Panc1 (cell line): ENCODE measurements around the gene ADD2. TPM values are rescaled to one million over a fixed set of nuclear protein-coding genes. Genes with fewer than 3 reads are reported as not detected.

Source experiments
- ATAC-seq: fragments of 200-7000 bp; cut with Tn5 transposase; 2 replicates; pipeline ENCODE4 v1.9.1; 2020; ENCODE audit warnings: mild to moderate bottlenecking, moderate library complexity
- BruUV-seq: library from RNA; stranded (reverse); fragments of 400-500 nt; replicated peaks from 2 replicates; lab custom pipeline; 2021; lab: Mats Ljungman, UMichigan
- CTCF ChIA-PET: fragments of 300-600 bp; sonication (Branson Sonifier 250); formaldehyde crosslinking; loops from one replicate; lab custom pipeline; 2022; ENCODE audit warnings: antibody characterized with exemption; lab: Charles Lee
- POLR2A ChIA-PET: fragments of 300-600 bp; sonication (Branson Sonifier 250); formaldehyde crosslinking; loops from one replicate; lab custom pipeline; 2022; ENCODE audit warnings: antibody characterized with exemption; lab: Charles Lee
- DNase-seq: peaks from one replicate; pipeline ENCODE4 v3.0.0-alpha.2; 2010; ENCODE audit warnings: low read depth, low spot score
- H3K27ac ChIP-seq: 2 replicates; pipeline ENCODE4 v1.5.1; 2011; ENCODE audit warnings: mild to moderate bottlenecking, low read length, inconsistent platforms
- H3K27me3 ChIP-seq: fragments of 200-500 bp; sonication (Bioruptor generic); 2 replicates; pipeline ENCODE4 v1.6.0; 2014; ENCODE audit warnings: low read length, inconsistent platforms; ENCODE audit not compliant: control insufficient read depth, insufficient read depth
- H3K36me3 ChIP-seq: fragments of 200-500 bp; sonication (Bioruptor generic); 2 replicates; pipeline ENCODE4 v1.5.1; 2014; ENCODE audit warnings: inconsistent platforms, mild to moderate bottlenecking, low read length, moderate library complexity; ENCODE audit not compliant: control insufficient read depth, insufficient read depth
- H3K4me1 ChIP-seq: 2 replicates; pipeline ENCODE4 v1.5.1; 2011; ENCODE audit warnings: inconsistent platforms, mild to moderate bottlenecking, low read length, moderate library complexity; ENCODE audit not compliant: control insufficient read depth, insufficient read depth
- H3K4me3 ChIP-seq, 2 experiments: 2 replicates each; pipeline ENCODE4 v1.5.1; 2011 to 2012; ENCODE audit warnings: low read depth in 2 of 2, low read length in 2 of 2, mild to moderate bottlenecking in 2 of 2, inconsistent platforms in 1 of 2, moderate library complexity in 1 of 2
- H3K9me3 ChIP-seq: fragments of 200-500 bp; sonication (Bioruptor generic); 2 replicates; pipeline ENCODE4 v1.5.1; 2014; ENCODE audit warnings: low read depth, mild to moderate bottlenecking, inconsistent platforms, low read length, moderate library complexity; ENCODE audit not compliant: control insufficient read depth, insufficient read depth
- POLR2AphosphoS5 ChIP-seq: IDR thresholded peaks from 2 replicates; pipeline ENCODE4 v1.6.1; 2012; ENCODE audit warnings: mild to moderate bottlenecking, low read depth, low read length, moderate library complexity
- SIN3A ChIP-seq: IDR thresholded peaks from 2 replicates; pipeline ENCODE4 v1.6.1; 2012; ENCODE audit warnings: low read depth, mild to moderate bottlenecking, low read length, moderate library complexity, borderline replicate concordance; ENCODE audit not compliant: insufficient read depth
- TCF7L2 ChIP-seq: IDR thresholded peaks from 2 replicates; pipeline ENCODE4 v1.6.1; 2011; ENCODE audit warnings: mild to moderate bottlenecking, low read depth, low read length, inconsistent platforms
- in situ Hi-C: cut with HindIII; loops from 2 replicates; pipeline ENCODE4 v1.10.0; 2016; ENCODE audit warnings: low sequenced_read_pairs, low pct_unique_long_range_greater_than_20kb
- intact Hi-C: fragments of 100-400 bp; cut with micrococcal nuclease; formaldehyde crosslinking; loops from one replicate; pipeline ENCODE4 v1.10.0; 2022; ENCODE audit not compliant: unreplicated experiment
- total RNA-seq: library from RNA; stranded (reverse); gene quantifications from one replicate; pipeline ENCODE4 v1.2.1, GENCODE V29; 2021; ENCODE audit not compliant: unreplicated experiment
- TF ChIP-seq, protein P1 (sequence below): fragments of 450-650 bp; IDR thresholded peaks from 2 replicates; pipeline ENCODE4 v1.5.1; 2017; ENCODE audit warnings: mild to moderate bottlenecking
- TF ChIP-seq, protein P2 (sequence below), 2 experiments: IDR thresholded peaks; 2 replicates each; pipeline ENCODE4 v1.6.1; 2011 to 2012; ENCODE audit warnings: low read depth in 2 of 2, control low read depth in 1 of 2, low read length in 1 of 2, mild to moderate bottlenecking in 1 of 2, moderate library complexity in 1 of 2; ENCODE audit not compliant: insufficient read depth in 1 of 2

The ADD2 gene
- total RNA-seq, 1 experiment from 2014 or later: 0.26 TPM

DNA sequence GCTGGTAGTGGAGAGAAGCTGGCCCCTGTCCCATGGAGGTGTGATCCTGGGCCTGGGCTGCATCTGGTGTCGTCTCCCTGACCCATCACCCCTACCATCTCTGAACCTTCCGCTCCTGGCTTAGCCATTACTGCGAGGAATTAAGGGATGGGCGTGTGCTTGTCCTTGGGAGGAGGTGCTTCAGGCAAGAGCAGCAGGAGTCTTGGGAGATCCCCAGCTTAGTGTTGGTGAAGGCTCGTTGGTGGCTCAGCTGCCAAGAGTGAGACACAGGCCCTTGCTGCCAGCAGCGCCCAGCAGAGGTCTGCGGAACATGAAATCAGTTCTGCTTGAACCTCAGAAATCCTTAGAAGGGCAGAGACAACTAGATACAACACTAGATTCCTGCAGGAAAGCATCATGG lies 154.5 kb downstream of the ADD2 start:
- intact Hi-C loops: loop anchor here (10.0 kb wide), 1 partner anchor 309 kb away; the partner anchor contains the start of gene FAM136A
- Histone ChIP-seq H3K36me3 (no peaks in the 10 kb centered on the region), H3K27me3 (peaks cover 8% of the 10 kb centered on the region; the same call in 1 of the 2 replicates), H3K9me3 (no peaks in the 10 kb centered on the region), H3K4me3 (no peak overlapping the region), H3K4me1 (no peaks in the 10 kb centered on the region), H3K27ac (no peak overlapping the region)
- no peak for TF ChIP-seq SIN3A
- no TSS peak for BruUV-seq
- ChIA-PET CTCF (no interaction called here), POLR2A (no interaction called here)
- in situ Hi-C loops: no loop called here
- ATAC-seq: no peak
- no peak for DNase-seq

DNA sequence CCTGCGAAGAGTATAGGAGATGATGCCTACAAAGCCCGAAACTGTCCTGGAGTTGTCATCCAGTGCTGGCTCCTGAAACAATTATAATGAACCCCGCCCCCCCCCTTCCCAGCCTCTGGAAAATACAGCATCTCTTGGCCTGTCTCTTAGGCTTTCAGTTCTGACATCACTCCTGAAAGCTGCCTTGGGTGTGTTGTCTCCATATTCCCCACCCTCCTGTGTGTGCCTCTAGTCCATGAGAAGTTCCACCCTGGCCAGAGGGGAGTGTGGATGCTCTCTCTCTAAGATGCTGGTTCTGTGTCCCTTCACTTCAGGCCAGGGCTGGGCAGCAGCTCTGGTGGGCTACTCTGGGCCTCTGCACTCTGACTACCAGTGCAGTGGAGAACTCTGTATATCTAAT lies 155.4 kb downstream of the ADD2 start:
- ChIA-PET POLR2A (no interaction called here), CTCF (no interaction called here)
- H3K9me3 ChIP-seq: no peaks in the 10 kb centered on the region
- no peak overlapping the region for H3K4me3 ChIP-seq
- intact Hi-C loops (loop anchor here (10.0 kb wide), 1 partner anchor 308 kb away; the partner anchor contains the start of gene FAM136A), in situ Hi-C loops (no loop called here)
- no peaks in the 10 kb centered on the region for H3K4me1 ChIP-seq
- H3K36me3 ChIP-seq: no peaks in the 10 kb centered on the region
- H3K27ac ChIP-seq: no peak overlapping the region
- DNase-seq (no peak), ATAC-seq (no peak)
- no TSS peak for BruUV-seq
- TF ChIP-seq, protein P1, sequence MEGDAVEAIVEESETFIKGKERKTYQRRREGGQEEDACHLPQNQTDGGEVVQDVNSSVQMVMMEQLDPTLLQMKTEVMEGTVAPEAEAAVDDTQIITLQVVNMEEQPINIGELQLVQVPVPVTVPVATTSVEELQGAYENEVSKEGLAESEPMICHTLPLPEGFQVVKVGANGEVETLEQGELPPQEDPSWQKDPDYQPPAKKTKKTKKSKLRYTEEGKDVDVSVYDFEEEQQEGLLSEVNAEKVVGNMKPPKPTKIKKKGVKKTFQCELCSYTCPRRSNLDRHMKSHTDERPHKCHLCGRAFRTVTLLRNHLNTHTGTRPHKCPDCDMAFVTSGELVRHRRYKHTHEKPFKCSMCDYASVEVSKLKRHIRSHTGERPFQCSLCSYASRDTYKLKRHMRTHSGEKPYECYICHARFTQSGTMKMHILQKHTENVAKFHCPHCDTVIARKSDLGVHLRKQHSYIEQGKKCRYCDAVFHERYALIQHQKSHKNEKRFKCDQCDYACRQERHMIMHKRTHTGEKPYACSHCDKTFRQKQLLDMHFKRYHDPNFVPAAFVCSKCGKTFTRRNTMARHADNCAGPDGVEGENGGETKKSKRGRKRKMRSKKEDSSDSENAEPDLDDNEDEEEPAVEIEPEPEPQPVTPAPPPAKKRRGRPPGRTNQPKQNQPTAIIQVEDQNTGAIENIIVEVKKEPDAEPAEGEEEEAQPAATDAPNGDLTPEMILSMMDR: no peak
- TF ChIP-seq, protein P2, sequence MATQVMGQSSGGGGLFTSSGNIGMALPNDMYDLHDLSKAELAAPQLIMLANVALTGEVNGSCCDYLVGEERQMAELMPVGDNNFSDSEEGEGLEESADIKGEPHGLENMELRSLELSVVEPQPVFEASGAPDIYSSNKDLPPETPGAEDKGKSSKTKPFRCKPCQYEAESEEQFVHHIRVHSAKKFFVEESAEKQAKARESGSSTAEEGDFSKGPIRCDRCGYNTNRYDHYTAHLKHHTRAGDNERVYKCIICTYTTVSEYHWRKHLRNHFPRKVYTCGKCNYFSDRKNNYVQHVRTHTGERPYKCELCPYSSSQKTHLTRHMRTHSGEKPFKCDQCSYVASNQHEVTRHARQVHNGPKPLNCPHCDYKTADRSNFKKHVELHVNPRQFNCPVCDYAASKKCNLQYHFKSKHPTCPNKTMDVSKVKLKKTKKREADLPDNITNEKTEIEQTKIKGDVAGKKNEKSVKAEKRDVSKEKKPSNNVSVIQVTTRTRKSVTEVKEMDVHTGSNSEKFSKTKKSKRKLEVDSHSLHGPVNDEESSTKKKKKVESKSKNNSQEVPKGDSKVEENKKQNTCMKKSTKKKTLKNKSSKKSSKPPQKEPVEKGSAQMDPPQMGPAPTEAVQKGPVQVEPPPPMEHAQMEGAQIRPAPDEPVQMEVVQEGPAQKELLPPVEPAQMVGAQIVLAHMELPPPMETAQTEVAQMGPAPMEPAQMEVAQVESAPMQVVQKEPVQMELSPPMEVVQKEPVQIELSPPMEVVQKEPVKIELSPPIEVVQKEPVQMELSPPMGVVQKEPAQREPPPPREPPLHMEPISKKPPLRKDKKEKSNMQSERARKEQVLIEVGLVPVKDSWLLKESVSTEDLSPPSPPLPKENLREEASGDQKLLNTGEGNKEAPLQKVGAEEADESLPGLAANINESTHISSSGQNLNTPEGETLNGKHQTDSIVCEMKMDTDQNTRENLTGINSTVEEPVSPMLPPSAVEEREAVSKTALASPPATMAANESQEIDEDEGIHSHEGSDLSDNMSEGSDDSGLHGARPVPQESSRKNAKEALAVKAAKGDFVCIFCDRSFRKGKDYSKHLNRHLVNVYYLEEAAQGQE (IDR thresholded peaks at IDR 0.05; ENCODE audit: insufficient read depth in 1 of 2, low read depth in 2 of 2, low read length in 1 of 2): no peak
- no peak for TF ChIP-seq POLR2AphosphoS5
- TF ChIP-seq TCF7L2: no peak
- no peak for TF ChIP-seq SIN3A
- H3K27me3 ChIP-seq: peaks cover 10% of the 10 kb centered on the region; the same call in 1 of the 2 replicates

DNA sequence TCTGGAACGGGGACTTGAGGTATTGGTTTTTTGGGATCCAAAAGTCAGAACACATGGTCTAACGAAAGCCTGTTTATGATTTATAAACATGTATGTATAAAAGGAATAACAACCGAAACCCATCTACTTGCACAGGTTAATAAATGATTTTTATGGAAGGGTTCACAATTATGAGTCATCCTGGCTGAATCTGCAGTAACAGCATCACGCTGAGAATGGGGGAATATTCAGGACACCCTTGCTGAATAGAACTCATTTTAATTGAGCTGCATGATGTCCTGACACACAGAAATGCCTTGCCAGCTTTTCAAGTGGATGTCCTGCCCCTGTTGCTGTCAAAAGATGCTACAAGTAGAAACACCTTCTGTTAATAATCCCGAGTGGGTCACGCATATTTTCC lies 159.6 kb downstream of the ADD2 start:
- POLR2A ChIA-PET: no interaction called here
- no peak for ATAC-seq
- CTCF ChIA-PET: no interaction called here

More for the DNA sequence above, 159.6 kb downstream of the ADD2 start:
- Histone ChIP-seq H3K4me1 (no peaks in the 10 kb centered on the region), H3K36me3 (no peaks in the 10 kb centered on the region), H3K27ac (no peak overlapping the region), H3K27me3 (peaks cover 16% of the 10 kb centered on the region), H3K4me3 (no peak overlapping the region), H3K9me3 (no peaks in the 10 kb centered on the region)
- no TSS peak for BruUV-seq
- in situ Hi-C loops (no loop called here), intact Hi-C loops (no loop called here)
- DNase-seq: no peak
- TF ChIP-seq, protein P1: no peak
- TF ChIP-seq SIN3A (no peak), POLR2AphosphoS5 (no peak), TCF7L2 (no peak)
- TF ChIP-seq, protein P2 (IDR thresholded peaks at IDR 0.05; ENCODE audit: insufficient read depth in 1 of 2, low read depth in 2 of 2, low read length in 1 of 2): no peak
